GM12878 (cell line): Measurements from ENCODE around the gene ARID3A. TPM values are rescaled to one million over a fixed set of nuclear protein-coding genes. Genes with fewer than 3 reads are reported as not detected.

Experiments
- BACH1 ChIP-seq: fragments of 450-650 bp; IDR thresholded peaks from 2 replicates; pipeline ENCODE4 v1.6.1; 2017; ENCODE audit warnings: mild to moderate bottlenecking, borderline replicate concordance
- ELK1 ChIP-seq: IDR thresholded peaks from 2 replicates; pipeline ENCODE4 v1.6.1; 2012; ENCODE audit warnings: low read depth, low read length, improper control_type of control experiment
- GABPA ChIP-seq: IDR thresholded peaks from 2 replicates; pipeline ENCODE4 v1.6.1; 2014; ENCODE audit warnings: antibody characterized with exemption, low read depth, mild to moderate bottlenecking, inconsistent platforms
- IRF5 ChIP-seq: fragments of 450-650 bp; IDR thresholded peaks from 2 replicates; pipeline ENCODE4 v1.6.1; 2017; ENCODE audit warnings: borderline replicate concordance
- MEF2B ChIP-seq: fragments of 450-650 bp; IDR thresholded peaks from 2 replicates; pipeline ENCODE4 v1.6.1; 2018; ENCODE audit warnings: mild to moderate bottlenecking, moderate library complexity; ENCODE audit not compliant: partially characterized antibody, poor library complexity, severe bottlenecking
- NFYA ChIP-seq: IDR thresholded peaks from 2 replicates; pipeline ENCODE4 v1.6.1; 2011; ENCODE audit warnings: low read depth, mild to moderate bottlenecking, low read length, improper control_type of control experiment, borderline replicate concordance
- NR2C1 ChIP-seq: fragments of 450-650 bp; IDR thresholded peaks from 2 replicates; pipeline ENCODE4 v1.6.1; 2017; ENCODE audit warnings: antibody characterized with exemption, mild to moderate bottlenecking, moderate library complexity
- PBX3 ChIP-seq: IDR thresholded peaks from 2 replicates; pipeline ENCODE4 v1.6.1; 2011; ENCODE audit warnings: mild to moderate bottlenecking, low read depth, low read length, moderate library complexity; ENCODE audit not compliant: insufficient replicate concordance
- POLR2A ChIP-seq: IDR thresholded peaks from 2 replicates; pipeline ENCODE4 v1.6.1; 2011; ENCODE audit warnings: low read depth, mild to moderate bottlenecking, low read length
- RBBP5 ChIP-seq: fragments of 200-600 bp; sonication (generic); conservative IDR thresholded peaks from 2 replicates; pipeline ENCODE4 v1.6.1; 2016
- RELA ChIP-seq: fragments of 450-650 bp; IDR thresholded peaks from 2 replicates; pipeline ENCODE4 v1.8.0; 2014; ENCODE audit warnings: borderline replicate concordance; ENCODE audit not compliant: partially characterized antibody
- REST ChIP-seq: IDR thresholded peaks from 2 replicates; pipeline ENCODE4 v1.6.1; 2012; ENCODE audit warnings: mild to moderate bottlenecking, low read depth, low read length
- SIX5 ChIP-seq: IDR thresholded peaks from 2 replicates; pipeline ENCODE4 v1.6.1; 2011; ENCODE audit warnings: mild to moderate bottlenecking, low read depth, low read length, moderate library complexity; ENCODE audit not compliant: severe bottlenecking
- SUZ12 ChIP-seq: fragments of 200-600 bp; sonication (generic); IDR thresholded peaks from one replicate; pipeline ENCODE4 v1.6.1; 2018; ENCODE audit warnings: antibody characterized with exemption, mild to moderate bottlenecking; ENCODE audit not compliant: unreplicated experiment
- ZBTB4 ChIP-seq: fragments of 450-650 bp; formaldehyde crosslinking; IDR thresholded peaks from 2 replicates; pipeline ENCODE4 v1.4.0; 2022; ENCODE audit warnings: mild to moderate bottlenecking, moderate library complexity
- ZNF207 ChIP-seq: fragments of 450-650 bp; IDR thresholded peaks from 2 replicates; pipeline ENCODE4 v1.6.1; 2014; ENCODE audit warnings: antibody characterized with exemption, mild to moderate bottlenecking, borderline replicate concordance
- polyA plus RNA-seq, 11 experiments: library from polyadenylated mRNA; depleted of rRNA in 4 of 11; unstranded in 6 of 11; stranded (reverse) in 5 of 11; fragments of >200 nt; fragmentation: Nextera tagmentation in 4 of 11; fragmentation: Illumina TruSeq in 1 of 11; extraction: Ambion mirVana in 4 of 11; extraction: Trizol in 1 of 11; gene quantifications; 1 replicate in 1 of 11; 2 replicates in 10 of 11; pipeline versions ENCODE4 v1.2.1 to v1.2.3, GENCODE V29; 2011 to 2016; ENCODE audit warnings: inconsistent platforms in 2 of 11, missing spikeins in 2 of 11, low read depth in 1 of 11
- total RNA-seq, 4 experiments: library from RNA; depleted of rRNA in 3 of 4; stranded (reverse); fragments of >200 nt in 3 of 4; fragmentation: Illumina TruSeq in 1 of 4; extraction: Trizol in 1 of 4; gene quantifications; 2 replicates each; pipeline versions ENCODE4 v1.2.1 to v1.2.3, GENCODE V29; 2013 to 2021

ARID3A gene
- total and polyA plus RNA-seq, 10 of the 15 experiments (the other 5 are each of a cell fraction or from before 2014, with no cell fraction given) = 0.76 to 70.0 (median 16.7) TPM

GRCh38 chr19:984165-984967 lies 58.5 kb downstream of the ARID3A start, which contains the start of gene WDR18 (continued):
- TF ChIP-seq PBX3 (peak; percentile 17), NFYA (no peak), SUZ12 (no peak), RBBP5 (no peak), RELA (no peak), SIX5 (peak; percentile 70), ZNF207 (peak; percentile 94), MEF2B (peak; percentile 36), IRF5 (no peak), REST (no peak), ELK1 (peak; percentile 57; the same call in 1 of the 2 replicates), POLR2A (peak; percentile 90), ZBTB4 (CRISPR knock-in tag) (no peak), GABPA (peak; percentile 88), BACH1 (peak; percentile 70; the same call in 1 of the 2 replicates), NR2C1 (peak; percentile 88)
